ENCODE data around the gene SMG1. TPM values are rescaled to one million over a fixed set of nuclear protein-coding genes. Genes with fewer than 3 reads are reported as not detected.

The SMG1 gene
- total and polyA plus RNA-seq, 10 of the 15 experiments (the other 5 are each of a cell fraction or from before 2014, with no cell fraction given), result 3.9 to 66.7 (median 37.0) TPM

DNA sequence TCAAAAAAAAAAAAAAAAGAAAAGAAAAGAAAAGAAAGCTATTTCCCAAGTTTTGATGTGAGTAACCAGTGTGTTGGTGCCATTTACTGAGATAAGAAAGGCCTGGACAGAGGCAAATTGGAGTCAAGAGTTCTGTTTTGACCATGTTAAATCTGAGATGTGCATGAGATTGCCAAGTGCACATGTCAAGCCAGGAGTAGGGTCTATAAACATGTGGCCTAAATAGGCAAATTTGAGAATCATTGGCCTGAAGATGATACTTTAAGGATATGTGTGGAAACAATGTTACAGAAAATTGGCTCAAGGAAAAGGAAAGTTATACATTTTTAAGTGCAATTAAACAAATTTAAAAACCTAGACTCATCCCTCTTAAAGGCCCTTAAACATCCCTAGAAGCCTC is 15.3 kb upstream of the SMG1 start:
- DNase-seq (ENCODE audit: low read depth, low spot score), result no peak
- SMC1A ChIA-PET (ENCODE audit: uncharacterized antibody, unreplicated experiment), result no interaction called here
- CTCF ChIA-PET, result interaction anchor here (0.6 to 1.2 kb wide), 2 partner anchors 9 to 157 kb away, joined by 3 to 8 read pairs; no protein-coding TSS in a partner anchor
- RAD21 ChIA-PET (ENCODE audit: unreplicated experiment), result interaction anchor here (1.6 kb wide), 1 partner anchor 10 kb away, joined by 4 read pairs; no protein-coding TSS in a partner anchor
- intact Hi-C loops (cut with micrococcal nuclease; ENCODE audit: unreplicated experiment), result no loop called here
- TF ChIP-seq YY1 (IDR thresholded peaks at IDR 0.05; ENCODE audit: low read depth, low read length) (no peak), SPI1 (IDR thresholded peaks at IDR 0.05; ENCODE audit: borderline replicate concordance, insufficient read depth, low read depth, low read length) (no peak), SUPT20H (IDR thresholded peaks at IDR 0.05; ENCODE audit: borderline replicate concordance, control insufficient read depth, low read depth, low read length) (no peak), EP300 (IDR thresholded peaks at IDR 0.05; ENCODE audit: borderline replicate concordance in 1 of 2, control insufficient read depth in 1 of 2, low read depth in 2 of 2, low read length in 2 of 2) (no peak), BRCA1 (IDR thresholded peaks at IDR 0.05; ENCODE audit: low read depth, low read length) (no peak)
- Histone ChIP-seq H3K4me3 (no peak overlapping the region), H3K36me3 (ENCODE audit: control insufficient read depth in 2 of 2, insufficient read depth in 2 of 2, low read length in 1 of 2) (no peaks in the 10 kb centered on the region), H3K4me1 (ENCODE audit: control insufficient read depth, insufficient read depth, low read length) (peaks cover 4% of the 10 kb centered on the region), H3K27ac (ENCODE audit: control insufficient read depth, insufficient read depth) (no peak overlapping the region), H3K9ac (ENCODE audit: control insufficient read depth, insufficient read depth, low read length) (no peak overlapping the region), H3K27me3 (replicated peaks in 1 of 2; ENCODE audit: control insufficient read depth in 2 of 2, insufficient read depth in 2 of 2, low read length in 1 of 2) (no peaks in the 10 kb centered on the region), H2AFZ (ENCODE audit: control insufficient read depth, low read depth, low read length) (no peak overlapping the region), H3K79me2 (ENCODE audit: control insufficient read depth, insufficient read depth, low read length) (no peaks in the 10 kb centered on the region), H3K9me3 (replicated peaks; ENCODE audit: control insufficient read depth, insufficient read depth, low read length) (no peaks in the 10 kb centered on the region; the same call in 2 of the 3 replicates), H3K4me2 (ENCODE audit: control insufficient read depth, insufficient read depth) (no peak overlapping the region), H4K20me1 (ENCODE audit: control insufficient read depth, insufficient read depth) (no peaks in the 10 kb centered on the region)
- POLR2A ChIA-PET, result interaction anchor here (0.7 kb wide), 1 partner anchor 10 kb away, joined by 4 read pairs; no protein-coding TSS in a partner anchor
- ATAC-seq, result no peak
- no TSS peak for BruUV-seq (replicated peaks)
- in situ Hi-C loops (cut with MboI), result no loop called here
- no peak for FAIRE-seq

DNA sequence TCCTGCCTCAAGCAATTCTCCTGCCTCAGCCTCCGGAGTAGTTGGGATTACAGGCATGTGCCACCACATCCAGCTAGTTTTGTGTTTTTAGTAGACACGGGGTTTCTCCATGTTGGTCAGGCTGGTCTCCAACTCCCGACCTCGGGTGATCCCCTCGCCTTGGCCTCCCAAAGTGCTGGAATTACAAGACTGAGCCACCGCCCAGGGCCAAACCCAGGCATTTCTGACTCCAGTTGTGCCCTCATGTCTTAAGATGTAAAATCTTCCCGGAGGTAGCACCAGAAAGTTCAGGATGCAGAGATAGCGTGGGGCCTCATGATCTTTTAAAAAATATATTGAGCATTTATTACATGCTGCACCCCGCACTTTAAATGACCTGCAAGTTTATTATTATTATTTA is 12.8 kb upstream of the SMG1 start:
- Histone ChIP-seq H3K27me3 (replicated peaks in 1 of 2; ENCODE audit: control insufficient read depth in 2 of 2, insufficient read depth in 2 of 2, low read length in 1 of 2) (no peaks in the 10 kb centered on the region), H2AFZ (ENCODE audit: control insufficient read depth, low read depth, low read length) (no peak overlapping the region), H3K4me2 (ENCODE audit: control insufficient read depth, insufficient read depth) (no peak overlapping the region), H3K4me1 (ENCODE audit: control insufficient read depth, insufficient read depth, low read length) (no peaks in the 10 kb centered on the region), H3K36me3 (ENCODE audit: control insufficient read depth in 2 of 2, insufficient read depth in 2 of 2, low read length in 1 of 2) (no peaks in the 10 kb centered on the region), H3K9me3 (replicated peaks; ENCODE audit: control insufficient read depth, insufficient read depth, low read length) (no peaks in the 10 kb centered on the region; the same call in 2 of the 3 replicates), H3K27ac (ENCODE audit: control insufficient read depth, insufficient read depth) (no peak overlapping the region), H3K4me3 (no peak overlapping the region), H3K9ac (ENCODE audit: control insufficient read depth, insufficient read depth, low read length) (no peak overlapping the region), H4K20me1 (ENCODE audit: control insufficient read depth, insufficient read depth) (no peaks in the 10 kb centered on the region), H3K79me2 (ENCODE audit: control insufficient read depth, insufficient read depth, low read length) (no peaks in the 10 kb centered on the region)
- TF ChIP-seq PML (IDR thresholded peaks at IDR 0.05; ENCODE audit: low read length), result no peak
- no peak for TF ChIP-seq TARDBP (IDR thresholded peaks at IDR 0.05; ENCODE audit: borderline replicate concordance)
- TF ChIP-seq, protein P1, sequence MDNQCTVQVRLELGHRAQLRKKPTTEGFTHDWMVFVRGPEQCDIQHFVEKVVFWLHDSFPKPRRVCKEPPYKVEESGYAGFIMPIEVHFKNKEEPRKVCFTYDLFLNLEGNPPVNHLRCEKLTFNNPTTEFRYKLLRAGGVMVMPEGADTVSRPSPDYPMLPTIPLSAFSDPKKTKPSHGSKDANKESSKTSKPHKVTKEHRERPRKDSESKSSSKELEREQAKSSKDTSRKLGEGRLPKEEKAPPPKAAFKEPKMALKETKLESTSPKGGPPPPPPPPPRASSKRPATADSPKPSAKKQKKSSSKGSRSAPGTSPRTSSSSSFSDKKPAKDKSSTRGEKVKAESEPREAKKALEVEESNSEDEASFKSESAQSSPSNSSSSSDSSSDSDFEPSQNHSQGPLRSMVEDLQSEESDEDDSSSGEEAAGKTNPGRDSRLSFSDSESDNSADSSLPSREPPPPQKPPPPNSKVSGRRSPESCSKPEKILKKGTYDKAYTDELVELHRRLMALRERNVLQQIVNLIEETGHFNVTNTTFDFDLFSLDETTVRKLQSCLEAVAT (IDR thresholded peaks at IDR 0.05), result no peak
- no peak for TF ChIP-seq ZNF274 (IDR thresholded peaks at IDR 0.05; ENCODE audit: insufficient read depth, insufficient read length)
- BruUV-seq (replicated peaks), result no TSS peak
- POLR2A ChIA-PET, result no interaction called here
- WGBS (ENCODE audit: insufficient coverage, insufficient replicate concordance, low lambda C conversion rate, missing lambda C conversion rate), result 93% methylated on average over 9 of the region's 9 CpGs
- CTCF ChIA-PET, result no interaction called here
- ATAC-seq (no peak), DNase-seq (ENCODE audit: low read depth, low spot score) (no peak), FAIRE-seq (no peak)
- SMC1A ChIA-PET (ENCODE audit: uncharacterized antibody, unreplicated experiment), result no interaction called here
- intact Hi-C loops (cut with micrococcal nuclease; ENCODE audit: unreplicated experiment), result no loop called here
- in situ Hi-C loops (cut with MboI), result no loop called here
- RAD21 ChIA-PET (ENCODE audit: unreplicated experiment), result no interaction called here

Data from GM12878 (cell line).